Measurements from ENCODE around the gene SLC5A4.

Gene SLC5A4

GRCh38 chr22:32232191-32232830 lies 22.8 kb downstream of the SLC5A4 start:
- DNase-seq: peak; percentile 40

GRCh38 chr22:32226326-32227104 lies 28.6 kb downstream of the SLC5A4 start:
- DNase-seq: peak; percentile 5

GRCh38 chr22:32222991-32223390 lies 32.2 kb downstream of the SLC5A4 start:
- DNase-seq: no peak

GRCh38 chr22:32219026-32219425 lies 36.1 kb downstream of the SLC5A4 start:
- peak; percentile 98 for DNase-seq

GRCh38 chr22:32218470-32218869 lies 36.7 kb downstream of the SLC5A4 start:
- DNase-seq: peak; percentile 96

- no peak for DNase-seq
These were observed 37.7 kb downstream of the SLC5A4 start for GRCh38 chr22:32217465-32217864.

GRCh38 chr22:32216911-32217310 lies 38.2 kb downstream of the SLC5A4 start:
- no peak for DNase-seq

GRCh38 chr22:32211011-32211410 lies 44.1 kb downstream of the SLC5A4 start:
- DNase-seq: no peak

GRCh38 chr22:32208681-32209080 lies 46.5 kb downstream of the SLC5A4 start:
- DNase-seq: no peak

GRCh38 chr22:32207971-32208480 lies 47.1 kb downstream of the SLC5A4 start:
- no peak for DNase-seq

GRCh38 chr22:32206774-32207758 lies 48.1 kb downstream of the SLC5A4 start:
- peak; percentile 8 for DNase-seq

GRCh38 chr22:32205974-32206773 lies 49.0 kb downstream of the SLC5A4 start:
- no peak for DNase-seq

- DNase-seq: peak; percentile 36
These were observed 50.1 kb downstream of the SLC5A4 start, which contains the start of gene RFPL2 for GRCh38 chr22:32204856-32205722. RFPL2 (minus strand) TSS chr22:32205073; CDS start chr22:32202451, 2,622 bp downstream.

- DNase-seq: no peak
These were observed 50.9 kb downstream of the SLC5A4 start for GRCh38 chr22:32204040-32204855.

- no peak for DNase-seq
These were observed 51.7 kb downstream of the SLC5A4 start for GRCh38 chr22:32203181-32204039.

- peak; percentile 42 for DNase-seq
These were observed 52.5 kb downstream of the SLC5A4 start for GRCh38 chr22:32202539-32203180.

GRCh38 chr22:32202161-32202538 lies 53.0 kb downstream of the SLC5A4 start:
- no peak for DNase-seq

GRCh38 chr22:32200752-32201151 lies 54.4 kb downstream of the SLC5A4 start:
- no peak for DNase-seq

GRCh38 chr22:32199961-32200360 lies 55.2 kb downstream of the SLC5A4 start:
- DNase-seq: no peak

Measured in MV-4-11 (cell line).